K562 (cell line): ENCODE results near the gene PTPN9. TPM values are rescaled to one million over a fixed set of nuclear protein-coding genes. Genes with fewer than 3 reads are reported as not detected.

ENCODE experiments used
- BMI1 ChIP-seq: fragments of 150-350 bp; IDR thresholded peaks from 2 replicates; pipeline ENCODE4 v1.6.1; 2014; ENCODE audit warnings: low read length
- CC2D1A ChIP-seq: fragments of 450-650 bp; IDR thresholded peaks from 2 replicates; pipeline ENCODE4 v1.6.1; 2017; ENCODE audit warnings: mild to moderate bottlenecking
- CHD4 ChIP-seq: fragments of 200-600 bp; sonication (generic); IDR thresholded peaks from 3 replicates; pipeline ENCODE4 v1.6.1; 2012; ENCODE audit warnings: low read depth, mild to moderate bottlenecking, mixed read lengths, low read length, inconsistent platforms; ENCODE audit not compliant: insufficient read depth, insufficient replicate concordance, poor library complexity, severe bottlenecking
- CREB1 ChIP-seq, 2 experiments: sonication (generic) in 1 of 2; formaldehyde crosslinking in 1 of 2; IDR thresholded peaks; 2 replicates each; pipeline versions ENCODE4 v1.6.1 to v1.8.0; 2012 to 2022; ENCODE audit warnings: inconsistent platforms in 1 of 2, mild to moderate bottlenecking in 1 of 2, missing genetic modification reagents in 1 of 2, moderate library complexity in 1 of 2
- HOXB6 ChIP-seq: fragments of 250-450 bp; sonication (Bioruptor Pico); IDR thresholded peaks from 2 replicates; pipeline ENCODE4 v1.5.1; 2022; ENCODE audit warnings: mild to moderate bottlenecking, borderline replicate concordance
- MAFF ChIP-seq: IDR thresholded peaks from 2 replicates; pipeline ENCODE4 v1.6.1; 2012; ENCODE audit warnings: low read length, improper control_type of control experiment
- MBD2 ChIP-seq: sonication (generic); IDR thresholded peaks from 2 replicates; pipeline ENCODE4 v1.6.1; 2016; ENCODE audit warnings: low read depth, borderline replicate concordance
- MCM2 ChIP-seq: fragments of 450-650 bp; IDR thresholded peaks from 2 replicates; pipeline ENCODE4 v1.6.1; 2017; ENCODE audit warnings: low read depth, mild to moderate bottlenecking
- MTA1 ChIP-seq: fragments of 450-650 bp; IDR thresholded peaks from 2 replicates; pipeline ENCODE4 v1.6.1; 2017; ENCODE audit warnings: borderline replicate concordance
- PHB ChIP-seq: fragments of 250-450 bp; sonication (Bioruptor Pico); IDR thresholded peaks from 2 replicates; pipeline ENCODE4 v1.5.0; 2021
- RBM39 ChIP-seq: fragments of 200-400 bp; formaldehyde crosslinking; optimal IDR thresholded peaks from 2 replicates; pipeline ENCODE3; 2018; ENCODE audit warnings: low read depth, low read length
- SRSF1 ChIP-seq: fragments of 200-400 bp; formaldehyde crosslinking; IDR thresholded peaks from 2 replicates; pipeline ENCODE4 v1.6.1; 2017; ENCODE audit warnings: mild to moderate bottlenecking, low read depth, low read length, moderate library complexity
- ZNF134 ChIP-seq: fragments of 250-450 bp; sonication (Bioruptor Pico); conservative IDR thresholded peaks from 2 replicates; pipeline ENCODE4 v1.4.0; 2020
- polyA plus RNA-seq, 8 experiments: library from polyadenylated mRNA; depleted of rRNA in 4 of 8; stranded (reverse) in 5 of 8; unstranded in 3 of 8; fragments of >200 nt; fragmentation: Nextera tagmentation in 2 of 8; fragmentation: Illumina TruSeq in 1 of 8; extraction: Ambion mirVana in 2 of 8; extraction: Trizol in 1 of 8; gene quantifications; 2 replicates each; pipeline versions ENCODE4 v1.2.1 to v1.2.3, GENCODE V29; 2011 to 2014; ENCODE audit warnings: inconsistent platforms in 1 of 8, missing spikeins in 1 of 8
- total RNA-seq, 7 experiments: library from RNA; depleted of rRNA in 6 of 7; stranded (reverse); fragments of >200 nt in 6 of 7; fragmentation: Illumina TruSeq in 2 of 7; extraction: Trizol in 2 of 7; gene quantifications; 2 replicates each; pipeline versions ENCODE4 v1.2.1 to v1.2.3, GENCODE V29; 2011 to 2021; ENCODE audit warnings: low replicate concordance in 1 of 7
- TF ChIP-seq, protein P1 (sequence below), 2 experiments: fragments of 150-350 bp in 1 of 2; IDR thresholded peaks; 2 replicates each; pipeline ENCODE4 v1.6.1; 2012 to 2016; ENCODE audit warnings: low read depth in 2 of 2, low read length in 2 of 2, mild to moderate bottlenecking in 1 of 2, moderate library complexity in 1 of 2
- TF ChIP-seq, protein P2 (sequence below): fragments of 250-450 bp; sonication (Bioruptor Pico); IDR thresholded peaks from 2 replicates; pipeline ENCODE4 v1.8.0; 2022; ENCODE audit warnings: inconsistent platforms
- TF ChIP-seq, protein P3 (sequence below), 2 experiments: IDR thresholded peaks; 2 replicates each; pipeline ENCODE4 v1.6.1; 2011; ENCODE audit warnings: borderline replicate concordance in 1 of 2, control low read depth in 1 of 2, low read depth in 1 of 2, low read length in 1 of 2, mild to moderate bottlenecking in 1 of 2, mixed read lengths in 1 of 2, moderate library complexity in 1 of 2; ENCODE audit not compliant: insufficient read depth in 1 of 2, insufficient read length in 1 of 2, poor library complexity in 1 of 2, severe bottlenecking in 1 of 2; ENCODE audit errors: extremely low read depth in 1 of 2

The PTPN9 gene
- total and polyA plus RNA-seq, 9 of the 15 experiments (the other 6 are each of a cell fraction or from before 2014, with no cell fraction given): 5.0 to 24.0 (median 14.2) TPM

DNA sequence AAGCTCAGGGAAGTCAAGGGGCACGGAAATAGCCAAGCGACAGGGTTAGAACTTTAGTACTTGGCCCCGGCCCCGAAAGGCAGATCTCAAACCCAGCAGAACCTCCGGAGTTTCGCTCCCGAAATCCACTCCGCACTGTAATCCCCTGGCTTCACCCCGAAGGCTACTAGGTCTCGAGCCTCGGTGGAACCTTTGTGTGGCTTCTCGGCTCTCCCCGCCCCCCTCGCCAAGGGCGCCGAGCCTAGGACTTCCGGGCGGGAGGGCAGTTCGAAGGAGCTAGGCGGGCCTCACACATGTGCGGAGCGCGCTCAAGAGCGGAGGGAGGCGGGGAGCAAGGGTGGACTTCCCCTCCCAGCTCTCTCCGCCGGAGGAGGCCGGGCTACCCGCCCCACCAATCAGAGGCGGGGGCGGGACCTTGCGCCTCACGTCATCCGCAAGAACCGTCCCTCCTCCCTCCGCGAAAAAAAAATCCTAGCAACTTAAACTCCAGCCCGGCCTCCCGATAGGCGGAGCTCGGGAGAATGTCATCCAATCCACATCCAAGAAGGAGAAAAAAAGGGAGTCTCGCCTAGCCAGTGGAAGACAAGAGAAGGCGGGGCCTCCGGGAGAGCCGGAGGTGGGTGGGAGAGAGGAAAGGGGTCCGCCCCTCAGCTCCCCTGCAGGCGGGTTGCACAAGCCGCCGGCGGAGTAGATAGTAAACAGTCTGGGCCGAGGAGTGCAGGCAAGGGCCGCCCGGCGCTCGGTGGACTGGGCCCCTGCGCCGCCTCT is 125.2 kb downstream of the PTPN9 start (continued):
- TF ChIP-seq, protein P1, sequence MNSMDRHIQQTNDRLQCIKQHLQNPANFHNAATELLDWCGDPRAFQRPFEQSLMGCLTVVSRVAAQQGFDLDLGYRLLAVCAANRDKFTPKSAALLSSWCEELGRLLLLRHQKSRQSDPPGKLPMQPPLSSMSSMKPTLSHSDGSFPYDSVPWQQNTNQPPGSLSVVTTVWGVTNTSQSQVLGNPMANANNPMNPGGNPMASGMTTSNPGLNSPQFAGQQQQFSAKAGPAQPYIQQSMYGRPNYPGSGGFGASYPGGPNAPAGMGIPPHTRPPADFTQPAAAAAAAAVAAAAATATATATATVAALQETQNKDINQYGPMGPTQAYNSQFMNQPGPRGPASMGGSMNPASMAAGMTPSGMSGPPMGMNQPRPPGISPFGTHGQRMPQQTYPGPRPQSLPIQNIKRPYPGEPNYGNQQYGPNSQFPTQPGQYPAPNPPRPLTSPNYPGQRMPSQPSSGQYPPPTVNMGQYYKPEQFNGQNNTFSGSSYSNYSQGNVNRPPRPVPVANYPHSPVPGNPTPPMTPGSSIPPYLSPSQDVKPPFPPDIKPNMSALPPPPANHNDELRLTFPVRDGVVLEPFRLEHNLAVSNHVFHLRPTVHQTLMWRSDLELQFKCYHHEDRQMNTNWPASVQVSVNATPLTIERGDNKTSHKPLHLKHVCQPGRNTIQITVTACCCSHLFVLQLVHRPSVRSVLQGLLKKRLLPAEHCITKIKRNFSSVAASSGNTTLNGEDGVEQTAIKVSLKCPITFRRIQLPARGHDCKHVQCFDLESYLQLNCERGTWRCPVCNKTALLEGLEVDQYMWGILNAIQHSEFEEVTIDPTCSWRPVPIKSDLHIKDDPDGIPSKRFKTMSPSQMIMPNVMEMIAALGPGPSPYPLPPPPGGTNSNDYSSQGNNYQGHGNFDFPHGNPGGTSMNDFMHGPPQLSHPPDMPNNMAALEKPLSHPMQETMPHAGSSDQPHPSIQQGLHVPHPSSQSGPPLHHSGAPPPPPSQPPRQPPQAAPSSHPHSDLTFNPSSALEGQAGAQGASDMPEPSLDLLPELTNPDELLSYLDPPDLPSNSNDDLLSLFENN (IDR thresholded peaks at IDR 0.05; ENCODE audit: low read depth in 2 of 2, low read length in 2 of 2): no peak
- TF ChIP-seq BMI1 (no peak), MTA1 (no peak), CHD4 (no peak), CREB1 (IDR thresholded peaks at IDR 0.05) (peak; percentile 63; the same call in 1 of the 2 replicates), CREB1 (CRISPR knock-in tag; IDR thresholded peaks at IDR 0.05) (peak; percentile 81), MAFF (no peak), MBD2 (peak; percentile 83), ZNF134 (CRISPR knock-in tag) (no peak), PHB (CRISPR knock-in tag) (no peak), SRSF1 (no peak), MCM2 (no peak), HOXB6 (CRISPR knock-in tag) (no peak), CC2D1A (no peak), RBM39 (peak; percentile 48)
- TF ChIP-seq, protein P2, sequence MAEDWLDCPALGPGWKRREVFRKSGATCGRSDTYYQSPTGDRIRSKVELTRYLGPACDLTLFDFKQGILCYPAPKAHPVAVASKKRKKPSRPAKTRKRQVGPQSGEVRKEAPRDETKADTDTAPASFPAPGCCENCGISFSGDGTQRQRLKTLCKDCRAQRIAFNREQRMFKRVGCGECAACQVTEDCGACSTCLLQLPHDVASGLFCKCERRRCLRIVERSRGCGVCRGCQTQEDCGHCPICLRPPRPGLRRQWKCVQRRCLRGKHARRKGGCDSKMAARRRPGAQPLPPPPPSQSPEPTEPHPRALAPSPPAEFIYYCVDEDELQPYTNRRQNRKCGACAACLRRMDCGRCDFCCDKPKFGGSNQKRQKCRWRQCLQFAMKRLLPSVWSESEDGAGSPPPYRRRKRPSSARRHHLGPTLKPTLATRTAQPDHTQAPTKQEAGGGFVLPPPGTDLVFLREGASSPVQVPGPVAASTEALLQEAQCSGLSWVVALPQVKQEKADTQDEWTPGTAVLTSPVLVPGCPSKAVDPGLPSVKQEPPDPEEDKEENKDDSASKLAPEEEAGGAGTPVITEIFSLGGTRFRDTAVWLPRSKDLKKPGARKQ (CRISPR knock-in tag): no peak
- TF ChIP-seq, protein P3, sequence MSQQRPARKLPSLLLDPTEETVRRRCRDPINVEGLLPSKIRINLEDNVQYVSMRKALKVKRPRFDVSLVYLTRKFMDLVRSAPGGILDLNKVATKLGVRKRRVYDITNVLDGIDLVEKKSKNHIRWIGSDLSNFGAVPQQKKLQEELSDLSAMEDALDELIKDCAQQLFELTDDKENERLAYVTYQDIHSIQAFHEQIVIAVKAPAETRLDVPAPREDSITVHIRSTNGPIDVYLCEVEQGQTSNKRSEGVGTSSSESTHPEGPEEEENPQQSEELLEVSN (IDR thresholded peaks at IDR 0.05; ENCODE audit: borderline replicate concordance in 1 of 2, extremely low read depth in 1 of 2, insufficient read depth in 1 of 2, insufficient read length in 1 of 2, low read depth in 1 of 2, low read length in 1 of 2, poor library complexity in 1 of 2, severe bottlenecking in 1 of 2): peak; percentile 95 to 99
